HG03460 (cell line): Measurements from ENCODE around the gene NUP210.
A peak's percentile ranks its signal among the peaks of the same experiment; 100 is the strongest.

ENCODE experiments used
- ATAC-seq: cut with Tn5 transposase; IDR thresholded peaks from one replicate; pipeline ENCODE4 v1.9.1; 2021; ENCODE audit not compliant: unreplicated experiment

NUP210 gene

GRCh38 chr3:13407926-13408325 is 12.2 kb downstream of the NUP210 start:
- no peak for ATAC-seq

DNA sequence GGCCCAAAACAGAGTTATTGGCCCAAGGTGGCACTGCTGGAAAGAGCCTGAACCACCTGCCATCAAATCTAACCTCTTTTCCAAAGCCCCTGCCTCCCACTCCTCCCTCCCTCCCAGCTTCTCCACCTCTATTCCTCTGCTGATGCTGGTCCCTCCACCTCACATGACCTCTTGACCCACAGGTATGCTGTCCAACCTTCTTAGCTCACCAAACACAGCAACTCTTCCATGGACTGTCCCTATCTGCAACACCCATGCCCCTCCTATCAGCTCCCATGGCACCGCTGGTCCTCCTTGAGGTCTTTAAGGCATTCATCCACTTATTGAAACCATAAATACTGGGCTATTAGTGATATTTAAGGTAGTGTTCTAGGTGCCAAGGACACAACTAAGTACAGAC is 12.6 kb downstream of the NUP210 start:
- ATAC-seq, result no peak

GRCh38 chr3:13406190-13406589 is 13.9 kb downstream of the NUP210 start:
- ATAC-seq, result no peak

DNA sequence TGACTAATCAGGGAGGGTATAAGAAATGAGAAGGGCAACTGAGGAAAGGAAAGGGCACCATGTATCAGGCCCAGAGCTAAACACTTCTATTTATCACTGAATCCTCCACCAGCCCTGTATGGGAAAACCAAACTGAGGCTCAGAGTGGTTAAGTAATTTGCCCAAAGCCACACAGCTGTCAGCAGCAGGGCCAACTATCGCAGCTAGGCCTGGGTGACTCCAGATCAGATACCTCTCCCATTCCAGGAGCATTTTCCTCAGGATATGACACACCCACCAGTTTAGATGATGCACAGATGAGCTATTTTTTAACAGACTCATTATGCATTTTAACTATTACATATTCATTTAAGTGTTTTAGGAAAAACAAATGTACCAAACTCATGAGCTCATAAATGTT is 14.5 kb downstream of the NUP210 start:
- ATAC-seq, result no peak

GRCh38 chr3:13404626-13405452 is 15.3 kb downstream of the NUP210 start:
- ATAC-seq, result no peak

- ATAC-seq, result no peak
Observed at GRCh38 chr3:13403847-13404246, 16.3 kb downstream of the NUP210 start.

- no peak for ATAC-seq
Observed at GRCh38 chr3:13403213-13403819, 16.8 kb downstream of the NUP210 start.

- no peak for ATAC-seq
Observed at GRCh38 chr3:13401149-13401548, 19.0 kb downstream of the NUP210 start.

DNA sequence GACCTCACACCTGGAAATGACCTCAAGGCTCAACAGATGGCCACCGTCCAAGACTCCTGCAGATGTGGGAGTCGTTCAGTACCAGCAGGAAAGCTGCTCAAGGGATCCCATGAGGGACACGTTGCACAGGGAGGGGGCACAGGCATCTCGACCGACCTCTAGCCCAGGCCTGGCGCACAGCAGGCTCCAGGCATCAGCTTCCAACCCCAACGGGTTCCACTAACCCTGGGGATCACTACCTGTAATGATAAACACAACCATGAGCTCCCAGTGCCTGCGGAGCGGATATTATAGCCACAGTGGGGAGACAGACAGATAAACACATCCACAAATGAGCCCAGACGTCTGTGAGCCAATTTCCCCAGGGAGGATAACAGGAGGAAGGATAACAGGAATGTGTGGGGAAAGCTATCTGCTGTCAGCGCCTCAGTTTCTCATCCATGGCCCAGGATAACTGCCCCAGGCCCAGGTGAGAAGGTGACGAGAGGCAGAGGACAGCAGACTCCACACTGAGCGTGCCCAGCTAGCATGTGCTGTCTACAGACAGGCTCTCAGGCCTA is 19.9 kb downstream of the NUP210 start:
- no peak for ATAC-seq

GRCh38 chr3:13399603-13400002 is 20.5 kb downstream of the NUP210 start:
- no peak for ATAC-seq

GRCh38 chr3:13397316-13397715 is 22.8 kb downstream of the NUP210 start:
- ATAC-seq, result no peak

DNA sequence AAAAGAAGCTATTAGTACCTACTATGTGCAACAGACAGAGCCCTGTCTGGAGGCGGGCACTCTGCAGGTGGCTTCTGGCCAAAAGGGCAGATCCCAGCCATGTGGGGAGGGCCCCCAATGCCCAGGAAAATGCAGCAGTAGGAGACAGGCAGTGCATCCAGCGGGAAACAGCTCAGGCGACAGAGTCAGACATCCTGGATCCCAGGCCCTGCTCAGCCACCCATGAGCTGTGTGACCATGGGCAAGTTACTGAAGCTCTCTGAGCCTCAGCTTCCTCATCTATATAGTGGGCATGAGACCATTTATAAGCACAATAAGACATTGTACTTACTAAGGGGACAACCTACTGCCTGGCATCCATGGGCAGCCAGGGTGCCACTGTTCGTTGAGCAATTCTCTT is 25.8 kb downstream of the NUP210 start:
- no peak for ATAC-seq

- no peak for ATAC-seq
Observed at GRCh38 chr3:13393427-13394360, 26.4 kb downstream of the NUP210 start.

DNA sequence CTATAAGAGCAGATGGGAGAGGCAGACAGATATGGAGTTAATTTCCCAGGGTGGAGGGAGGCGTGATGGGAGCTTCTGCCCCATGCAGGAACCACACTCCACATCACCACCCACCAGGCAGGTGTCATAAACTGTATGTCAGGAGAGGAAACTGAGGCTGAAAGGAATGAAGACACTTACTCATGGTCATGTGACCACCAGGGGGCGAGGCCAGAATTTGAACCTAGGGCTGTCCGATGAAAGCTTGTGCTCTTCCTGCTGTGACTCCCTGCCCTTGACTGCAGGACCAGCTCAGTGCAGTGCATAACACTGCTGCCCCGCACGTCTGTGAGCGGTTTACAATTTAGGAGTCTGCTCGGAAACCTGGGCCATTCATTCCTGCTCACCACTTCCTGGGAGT is 28.8 kb downstream of the NUP210 start:
- ATAC-seq, result no peak

GRCh38 chr3:13389378-13389777 is 30.7 kb downstream of the NUP210 start:
- ATAC-seq, result no peak

DNA sequence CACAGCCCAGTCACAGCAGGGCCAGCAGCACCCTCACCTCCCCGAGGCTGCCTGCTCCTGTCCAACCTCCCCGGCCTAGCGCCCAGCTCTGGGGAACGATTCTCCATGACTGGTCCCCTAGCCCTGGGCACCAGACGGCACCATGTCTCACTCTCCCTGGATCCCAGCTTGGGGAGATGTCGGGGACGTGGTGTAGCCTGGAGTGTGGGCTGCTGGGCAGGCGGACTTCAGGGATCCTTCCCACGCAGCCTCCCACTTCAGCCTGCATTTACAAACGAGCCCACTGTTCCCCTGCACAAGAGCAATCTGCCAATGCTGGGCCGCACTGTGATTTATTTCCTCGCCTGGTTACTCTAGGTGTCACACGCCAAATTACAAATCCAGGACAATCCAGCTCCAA is 31.3 kb downstream of the NUP210 start:
- ATAC-seq, result no peak

GRCh38 chr3:13385373-13385965 is 34.7 kb downstream of the NUP210 start:
- ATAC-seq, result no peak

GRCh38 chr3:13380971-13381370 is 39.2 kb downstream of the NUP210 start:
- ATAC-seq, result no peak

- no peak for ATAC-seq
Observed at GRCh38 chr3:13379201-13379830, 40.8 kb downstream of the NUP210 start.

GRCh38 chr3:13378155-13378554 is 42.0 kb downstream of the NUP210 start:
- peak; percentile 88 for ATAC-seq
